ENCODE measurements around the gene LANCL2.
A peak's percentile ranks its signal among the peaks of the same experiment; 100 is the strongest.
"Not testable (repeated sequence)": the region's sequence is repeated elsewhere in the genome, so short reads cannot be mapped to it uniquely, and the experiment has no call there.

LANCL2 gene

GRCh38 chr7:55438757-55439525, 73.8 kb downstream of the LANCL2 start:
- no peak for DNase-seq

GRCh38 chr7:55439627-55440026, 74.5 kb downstream of the LANCL2 start:
- DNase-seq: no peak

GRCh38 chr7:55440040-55440690, 75.0 kb downstream of the LANCL2 start:
- DNase-seq: no peak

GRCh38 chr7:55441002-55441401, 75.9 kb downstream of the LANCL2 start:
- DNase-seq: no peak

GRCh38 chr7:55441774-55442522, 76.8 kb downstream of the LANCL2 start:
- no peak for DNase-seq

- no peak for DNase-seq
Observed at GRCh38 chr7:55444786-55445185, 79.6 kb downstream of the LANCL2 start.

- no peak for DNase-seq
Observed at GRCh38 chr7:55448526-55448925, 83.4 kb downstream of the LANCL2 start.

GRCh38 chr7:55449205-55449991, 84.3 kb downstream of the LANCL2 start:
- DNase-seq: no peak

GRCh38 chr7:55449992-55450535, 84.9 kb downstream of the LANCL2 start:
- DNase-seq: no peak

GRCh38 chr7:55452971-55453370, 87.8 kb downstream of the LANCL2 start:
- no peak for DNase-seq

- no peak for DNase-seq
Observed at GRCh38 chr7:55457801-55458200, 92.7 kb downstream of the LANCL2 start.

- DNase-seq: no peak
Observed at GRCh38 chr7:55458351-55458750, 93.2 kb downstream of the LANCL2 start.

- no peak for DNase-seq
Observed at GRCh38 chr7:55463686-55464262, 98.6 kb downstream of the LANCL2 start.

GRCh38 chr7:55464422-55464821, 99.3 kb downstream of the LANCL2 start:
- DNase-seq: no peak

- no peak for DNase-seq
Observed at GRCh38 chr7:55465691-55466090, 100.6 kb downstream of the LANCL2 start.

- DNase-seq: no peak
Observed at GRCh38 chr7:55467047-55467593, 102.0 kb downstream of the LANCL2 start.

- no peak for DNase-seq
Observed at GRCh38 chr7:55468495-55468894, 103.4 kb downstream of the LANCL2 start.

GRCh38 chr7:55469271-55469681, 104.1 kb downstream of the LANCL2 start:
- peak in 2 of 5 experiments; percentile 65 to 88 for DNase-seq

GRCh38 chr7:55469721-55470120, 104.6 kb downstream of the LANCL2 start:
- no peak for DNase-seq

GRCh38 chr7:55470261-55470660, 105.1 kb downstream of the LANCL2 start:
- no peak for DNase-seq

GRCh38 chr7:55471594-55471993, 106.5 kb downstream of the LANCL2 start:
- not testable (repeated sequence) for DNase-seq

GRCh38 chr7:55472406-55472805, 107.3 kb downstream of the LANCL2 start:
- not testable (repeated sequence) for DNase-seq
